H1 (cell line): ENCODE measurements around the gene MRPS2. TPM values are rescaled to one million over a fixed set of nuclear protein-coding genes. Genes with fewer than 3 reads are reported as not detected.

ENCODE experiments used
- CTCF ChIA-PET: fragments of 300-600 bp; sonication (Branson Sonifier 250); formaldehyde crosslinking; loops from one replicate; lab custom pipeline; 2021; ENCODE audit not compliant: partially characterized antibody; lab: Charles Lee
- POLR2A ChIA-PET: fragments of 300-600 bp; sonication (Branson Sonifier 250); formaldehyde crosslinking; loops from one replicate; lab custom pipeline; 2021; ENCODE audit warnings: inconsistent platforms; ENCODE audit not compliant: partially characterized antibody; lab: Charles Lee
- DNase-seq, 2 experiments: peaks; one replicate each; pipeline versions ENCODE4 v3.0.0 to v3.0.0-alpha.2; 2010 to 2022; ENCODE audit warnings: low spot score in 2 of 2, low read depth in 1 of 2, mixed read lengths in 1 of 2
- FAIRE-seq: peaks from 2 replicates; lab custom pipeline; 2011; peaks lifted over from hg19 to GRCh38; lab: Jason Lieb, UNC
- H2AFZ ChIP-seq: 2 replicates; pipeline ENCODE4 v1.8.1; 2012; ENCODE audit warnings: low read length, inconsistent platforms
- H2AK5ac ChIP-seq: 2 replicates; pipeline ENCODE4 v1.6.1; 2013; ENCODE audit warnings: low read depth, low read length
- H2BK120ac ChIP-seq: replicated peaks from 2 replicates; pipeline ENCODE3; 2013; ENCODE audit warnings: low read depth, low read length, inconsistent platforms
- H2BK12ac ChIP-seq: 2 replicates; pipeline ENCODE4 v1.6.1; 2013; ENCODE audit warnings: low read depth, low read length
- H2BK15ac ChIP-seq: 2 replicates; pipeline ENCODE4 v1.6.1; 2013; ENCODE audit warnings: low read length
- H2BK20ac ChIP-seq: 2 replicates; pipeline ENCODE4 v1.6.1; 2013; ENCODE audit warnings: low read length
- H2BK5ac ChIP-seq: 2 replicates; pipeline ENCODE4 v1.6.1; 2013; ENCODE audit warnings: low read depth, low read length
- H3K14ac ChIP-seq: 2 replicates; pipeline ENCODE4 v1.6.1; 2013; ENCODE audit warnings: inconsistent platforms; ENCODE audit not compliant: insufficient read length
- H3K18ac ChIP-seq: 2 replicates; pipeline ENCODE4 v1.6.1; 2013; ENCODE audit warnings: low read length; ENCODE audit errors: extremely low read depth
- H3K23ac ChIP-seq: 2 replicates; pipeline ENCODE4 v1.6.1; 2013; ENCODE audit warnings: inconsistent platforms; ENCODE audit not compliant: insufficient read length
- H3K23me2 ChIP-seq: 2 replicates; pipeline ENCODE4 v1.6.1; 2013; ENCODE audit warnings: low read depth, low read length
- H3K27ac ChIP-seq: 2 replicates; pipeline ENCODE4 v1.6.1; 2011; ENCODE audit warnings: low read depth, low read length, inconsistent platforms
- H3K27me3 ChIP-seq, 4 experiments: replicated peaks in 1 of 4; 1 replicate in 1 of 4; 2 replicates in 3 of 4; pipeline versions ENCODE4 v1.6.1 to v1.8.1; 2011 to 2013; ENCODE audit warnings: low read length in 3 of 4, mild to moderate bottlenecking in 3 of 4, inconsistent platforms in 2 of 4, mixed read lengths in 2 of 4, moderate library complexity in 1 of 4; ENCODE audit not compliant: control insufficient read depth in 3 of 4, insufficient read depth in 3 of 4; ENCODE audit errors: extremely low read depth in 1 of 4
- H3K36me3 ChIP-seq, 4 experiments: 2 replicates each; pipeline versions ENCODE4 v1.6.1 to v1.8.1; 2011 to 2013; ENCODE audit warnings: mild to moderate bottlenecking in 4 of 4, low read length in 3 of 4, moderate library complexity in 2 of 4, control low read depth in 1 of 4, inconsistent platforms in 1 of 4; ENCODE audit not compliant: insufficient read depth in 4 of 4, control insufficient read depth in 2 of 4
- H3K4ac ChIP-seq: replicated peaks from 2 replicates; pipeline ENCODE3; 2013; ENCODE audit warnings: low read length, low read depth, mixed read lengths, inconsistent platforms; ENCODE audit not compliant: insufficient read length
- H3K4me1 ChIP-seq, 4 experiments: replicated peaks in 1 of 4; 1 replicate in 1 of 4; 2 replicates in 3 of 4; pipeline versions ENCODE4 v1.6.1 to v1.8.1; 2011 to 2013; ENCODE audit warnings: low read length in 3 of 4, inconsistent platforms in 2 of 4, mixed read lengths in 1 of 4; ENCODE audit not compliant: insufficient read depth in 4 of 4, control insufficient read depth in 3 of 4
- H3K4me2 ChIP-seq, 2 experiments: 2 replicates each; pipeline versions ENCODE4 v1.6.1 to v1.8.1; 2011 to 2013; ENCODE audit warnings: low read depth in 2 of 2, low read length in 2 of 2, control low read depth in 1 of 2, inconsistent platforms in 1 of 2, mild to moderate bottlenecking in 1 of 2; ENCODE audit not compliant: insufficient read depth in 1 of 2
- H3K4me3 ChIP-seq, 4 experiments: fragments of 200-600, 300-600 bp in 1 of 4; sonication (generic), shearing (Covaris generic), sonication (Bioruptor Twin) in 1 of 4; 2 replicates each; pipeline versions ENCODE4 v1.5.1 to v1.8.1; 2011 to 2016; ENCODE audit warnings: low read length in 4 of 4, low read depth in 3 of 4, control low read depth in 2 of 4, inconsistent platforms in 2 of 4, mild to moderate bottlenecking in 2 of 4, mixed read lengths in 1 of 4, moderate library complexity in 1 of 4; ENCODE audit not compliant: insufficient read depth in 2 of 4; ENCODE audit errors: extremely low read depth in 1 of 4
- H3K56ac ChIP-seq: replicated peaks from 2 replicates; pipeline ENCODE3; 2013; ENCODE audit warnings: low read depth, mild to moderate bottlenecking, mixed read lengths, low read length, inconsistent platforms; ENCODE audit not compliant: insufficient read length
- H3K79me1 ChIP-seq: 2 replicates; pipeline ENCODE4 v1.6.1; 2013; ENCODE audit warnings: low read depth, low read length, control low read depth
- H3K79me2 ChIP-seq, 2 experiments: 2 replicates each; pipeline versions ENCODE4 v1.6.1 to v1.8.1; 2012 to 2013; ENCODE audit warnings: low read length in 2 of 2, mild to moderate bottlenecking in 2 of 2, inconsistent platforms in 1 of 2; ENCODE audit not compliant: insufficient read depth in 2 of 2, control insufficient read depth in 1 of 2
- H3K9ac ChIP-seq, 4 experiments: replicated peaks in 1 of 4; 1 replicate in 1 of 4; 2 replicates in 3 of 4; pipeline versions ENCODE4 v1.6.1 to v1.8.1; 2011 to 2013; ENCODE audit warnings: low read depth in 3 of 4, low read length in 3 of 4, control low read depth in 2 of 4, mild to moderate bottlenecking in 2 of 4, moderate library complexity in 2 of 4, inconsistent platforms in 1 of 4; ENCODE audit errors: extremely low read depth in 1 of 4
- H3K9me3 ChIP-seq, 2 experiments: 2 replicates each; pipeline versions ENCODE4 v1.6.1 to v1.8.1; 2012 to 2013; ENCODE audit warnings: mild to moderate bottlenecking in 2 of 2, moderate library complexity in 2 of 2, control low read depth in 1 of 2, inconsistent platforms in 1 of 2, low read depth in 1 of 2, low read length in 1 of 2, mixed read lengths in 1 of 2; ENCODE audit not compliant: insufficient read depth in 2 of 2
- H4K20me1 ChIP-seq, 2 experiments: replicated peaks in 1 of 2; 2 replicates each; pipeline versions ENCODE3 to v1.8.1; 2011 to 2013; ENCODE audit warnings: inconsistent platforms in 2 of 2, low read length in 2 of 2, mild to moderate bottlenecking in 1 of 2; ENCODE audit not compliant: insufficient read depth in 2 of 2, control insufficient read depth in 1 of 2
- H4K5ac ChIP-seq: 2 replicates; pipeline ENCODE4 v1.6.1; 2013; ENCODE audit warnings: low read length, low read depth, mixed read lengths, inconsistent platforms; ENCODE audit not compliant: insufficient read length
- H4K8ac ChIP-seq: 2 replicates; pipeline ENCODE4 v1.8.0; 2013; ENCODE audit warnings: mild to moderate bottlenecking, moderate library complexity, low read length, inconsistent platforms; ENCODE audit not compliant: insufficient read depth; ENCODE audit errors: extremely low read depth
- H4K91ac ChIP-seq: replicated peaks from 2 replicates; pipeline ENCODE3; 2013; ENCODE audit warnings: low read length, mixed read lengths, inconsistent platforms; ENCODE audit not compliant: insufficient read length
- BACH1 ChIP-seq: IDR thresholded peaks from 2 replicates; pipeline ENCODE4 v1.6.1; 2012; ENCODE audit warnings: low read length, improper control_type of control experiment
- CBX5 ChIP-seq: fragments of 300-800, 300-1000 bp; sonication (generic); IDR thresholded peaks from 2 replicates; pipeline ENCODE4 v1.7.1; 2016; ENCODE audit warnings: antibody characterized with exemption, low read length, low read depth
- FOSL1 ChIP-seq: IDR thresholded peaks from 2 replicates; pipeline ENCODE4 v1.6.1; 2011; ENCODE audit warnings: mild to moderate bottlenecking, low read depth, low read length, moderate library complexity; ENCODE audit not compliant: insufficient read depth
- GTF2F1 ChIP-seq: IDR thresholded peaks from 2 replicates; pipeline ENCODE4 v1.6.1; 2012; ENCODE audit warnings: low read depth, low read length, improper control_type of control experiment, borderline replicate concordance
- KDM5A ChIP-seq: fragments of 200-600 bp; IDR thresholded peaks from 2 replicates; pipeline ENCODE4 v1.7.1; 2012; ENCODE audit warnings: mild to moderate bottlenecking, low read length, inconsistent platforms, mixed read lengths
- RAD21 ChIP-seq, 2 experiments: IDR thresholded peaks in 1 of 2; conservative IDR thresholded peaks in 1 of 2; 2 replicates each; pipeline ENCODE4 v1.6.1; 2011; ENCODE audit warnings: low read depth in 2 of 2, low read length in 2 of 2, improper control_type of control experiment in 1 of 2, inconsistent platforms in 1 of 2, mild to moderate bottlenecking in 1 of 2, moderate library complexity in 1 of 2
- SP1 ChIP-seq: IDR thresholded peaks from 2 replicates; pipeline ENCODE4 v1.6.1; 2011; ENCODE audit warnings: low read depth, low read length
- SUZ12 ChIP-seq: fragments of 200-600 bp; sonication (generic); IDR thresholded peaks from 2 replicates; pipeline ENCODE4 v1.6.1; 2012; ENCODE audit warnings: mild to moderate bottlenecking, inconsistent platforms, low read length, moderate library complexity, mixed read lengths
- TEAD4 ChIP-seq: IDR thresholded peaks from 2 replicates; pipeline ENCODE4 v1.6.1; 2012; ENCODE audit warnings: low read depth, low read length, inconsistent platforms, mixed read lengths
- WGBS, 2 experiments: shearing (Covaris generic) in 1 of 2; methylation state at CpG; one replicate each; pipeline versions ENCODE4 v1.1.6 to v1.1.7; 2013 to 2015; ENCODE audit warnings: low lambda C conversion rate in 2 of 2, mixed read lengths in 2 of 2, inconsistent platforms in 1 of 2, low coverage in 1 of 2, missing lambda C conversion rate in 1 of 2; ENCODE audit not compliant: insufficient replicate concordance in 2 of 2, insufficient coverage in 1 of 2, insufficient read length in 1 of 2; ENCODE audit errors: extremely low coverage in 1 of 2, missing lambda C conversion rate in 1 of 2; 5-methylcytosine and 5-hydroxymethylcytosine counted together
- polyA plus RNA-seq, 7 experiments: library from polyadenylated mRNA; depleted of rRNA in 3 of 7; stranded (reverse) in 5 of 7; unstranded in 2 of 7; fragments of >200 nt in 5 of 7; fragments of 200-250 nt in 2 of 7; gene quantifications; 1 replicate in 5 of 7; 2 replicates in 1 of 7; 4 replicates in 1 of 7; pipeline versions ENCODE4 v1.2.1 to v1.2.3, GENCODE V29; 2011 to 2013; ENCODE audit warnings: missing spikeins in 2 of 7, mixed read lengths in 2 of 7
- total RNA-seq: library from RNA; stranded (reverse); fragmentation: NEBNext Ultra II Directional; extraction: Animal tissue kit (Norgen Biotek cat#: 25700); gene quantifications from 2 replicates; pipeline ENCODE4 v1.2.1, GENCODE V29; 2021
- TF ChIP-seq, protein P1 (sequence below): IDR thresholded peaks from 2 replicates; pipeline ENCODE4 v1.6.1; 2011; ENCODE audit warnings: low read depth, mild to moderate bottlenecking, low read length; ENCODE audit not compliant: insufficient read depth
- TF ChIP-seq, protein P2 (sequence below): IDR thresholded peaks from 2 replicates; pipeline ENCODE4 v1.6.1; 2012; ENCODE audit warnings: low read length, inconsistent platforms

The MRPS2 gene
- total and polyA plus RNA-seq, 2 of the 8 experiments (the other 6 are each of a cell fraction or from before 2014, with no cell fraction given) = 78.6 to 476 TPM

DNA sequence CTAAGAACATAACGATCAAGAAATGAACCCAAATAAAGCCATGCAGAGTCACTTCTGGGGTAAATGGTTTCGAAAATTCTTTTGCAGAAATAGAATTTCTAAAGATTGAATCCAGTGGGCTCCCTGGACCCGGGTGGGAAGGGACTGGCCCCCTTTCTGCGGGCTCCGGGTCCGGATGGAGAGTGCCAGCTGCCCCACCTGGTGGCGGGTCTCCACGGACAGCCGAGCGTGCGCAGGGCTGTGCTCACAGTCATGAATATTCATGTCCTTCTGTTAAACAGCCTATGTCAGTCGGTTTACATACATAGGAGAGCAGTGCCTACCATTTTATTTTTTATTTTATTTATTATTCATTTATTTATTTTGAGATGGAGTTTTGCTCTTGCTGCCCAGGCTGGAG, 25.6 kb upstream of the MRPS2 start:
- no peak overlapping the region for H3K56ac ChIP-seq
- no peak overlapping the region for H2AK5ac ChIP-seq
- H3K4me2 ChIP-seq = peak overlapping the region in 1 of 2 experiments; percentile 16; a peak in 1 of 4 replicates
- H3K4ac ChIP-seq = no peak overlapping the region
- DNase-seq = peak in 1 of 2 experiments; percentile 83
- CTCF ChIA-PET = interaction anchor here (1.3 to 7.0 kb wide), 5 partner anchors 20 to 64 kb away, joined by 3 to 47 read pairs (median 4); partner anchors contain the start of gene MRPS2
- no peak overlapping the region for H2BK120ac ChIP-seq
- H3K9me3 ChIP-seq = no peaks in the 10 kb centered on the region
- H3K18ac ChIP-seq = no peak overlapping the region
- H2BK5ac ChIP-seq = no peak overlapping the region
- H4K5ac ChIP-seq = no peak overlapping the region
- H4K8ac ChIP-seq = no peak overlapping the region
- no peak overlapping the region for H3K27ac ChIP-seq
- H3K14ac ChIP-seq = no peak overlapping the region
- no peak overlapping the region for H2BK12ac ChIP-seq
- no peak overlapping the region for H2AFZ ChIP-seq
- no peaks in the 10 kb centered on the region for H3K27me3 ChIP-seq
- no peaks in the 10 kb centered on the region for H3K79me2 ChIP-seq
- no peak overlapping the region for H3K4me3 ChIP-seq
- H3K9ac ChIP-seq = no peak overlapping the region
- WGBS, 2 experiments = 21% methylated on average over 12 of the region's 12 CpGs; no CpG with 5 or more reads in 1 of the 2 experiments
- H3K4me1 ChIP-seq = peaks cover 3 to 14% (median 8%) of the 10 kb centered on the region in 4 experiments
- FAIRE-seq = no peak
- H3K79me1 ChIP-seq = no peaks in the 10 kb centered on the region; the same call in 1 of the 2 replicates
- H2BK20ac ChIP-seq = no peak overlapping the region
- POLR2A ChIA-PET = no interaction called here
- peaks cover 0 to 2% of the 10 kb centered on the region in 2 experiments for H4K20me1 ChIP-seq
- H4K91ac ChIP-seq = no peak overlapping the region
- no peak overlapping the region for H3K23ac ChIP-seq
- H3K36me3 ChIP-seq = no peaks in the 10 kb centered on the region
- H2BK15ac ChIP-seq = no peak overlapping the region
- H3K23me2 ChIP-seq = peaks cover 2% of the 10 kb centered on the region; the same call in 1 of the 2 replicates
- TF ChIP-seq FOSL1 (no peak), GTF2F1 (no peak), RAD21 (IDR thresholded peaks at IDR 0.05 in 1 of 2, conservative IDR thresholded peaks at IDR 0.05 in 1 of 2; ENCODE audit: low read depth in 2 of 2, low read length in 2 of 2) (peak; percentile 58 to 65), TEAD4 (no peak), CBX5 (no peak), BACH1 (no peak), SP1 (no peak), SUZ12 (no peak), KDM5A (no peak)
- TF ChIP-seq, protein P1, sequence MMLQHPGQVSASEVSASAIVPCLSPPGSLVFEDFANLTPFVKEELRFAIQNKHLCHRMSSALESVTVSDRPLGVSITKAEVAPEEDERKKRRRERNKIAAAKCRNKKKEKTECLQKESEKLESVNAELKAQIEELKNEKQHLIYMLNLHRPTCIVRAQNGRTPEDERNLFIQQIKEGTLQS = no peak
- TF ChIP-seq, protein P2, sequence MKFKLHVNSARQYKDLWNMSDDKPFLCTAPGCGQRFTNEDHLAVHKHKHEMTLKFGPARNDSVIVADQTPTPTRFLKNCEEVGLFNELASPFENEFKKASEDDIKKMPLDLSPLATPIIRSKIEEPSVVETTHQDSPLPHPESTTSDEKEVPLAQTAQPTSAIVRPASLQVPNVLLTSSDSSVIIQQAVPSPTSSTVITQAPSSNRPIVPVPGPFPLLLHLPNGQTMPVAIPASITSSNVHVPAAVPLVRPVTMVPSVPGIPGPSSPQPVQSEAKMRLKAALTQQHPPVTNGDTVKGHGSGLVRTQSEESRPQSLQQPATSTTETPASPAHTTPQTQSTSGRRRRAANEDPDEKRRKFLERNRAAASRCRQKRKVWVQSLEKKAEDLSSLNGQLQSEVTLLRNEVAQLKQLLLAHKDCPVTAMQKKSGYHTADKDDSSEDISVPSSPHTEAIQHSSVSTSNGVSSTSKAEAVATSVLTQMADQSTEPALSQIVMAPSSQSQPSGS = no peak
